ENCODE data around the gene SLC25A2. TPM values are rescaled to one million over a fixed set of nuclear protein-coding genes. Genes with fewer than 3 reads are reported as not detected.

SLC25A2 gene
- total and polyA plus RNA-seq, 2 of the 8 experiments (the other 6 are each of a cell fraction or from before 2014, with no cell fraction given), result not detected

- TF ChIP-seq NANOG (IDR thresholded peaks at IDR 0.05; ENCODE audit: insufficient read depth, low read depth, low read length, poor library complexity, severe bottlenecking), result no peak
These were observed 40.2 kb upstream of the SLC25A2 start (continued) for GRCh38 chr5:141343953-141344463.

Data from H1 (cell line).